VCaP (cell line): Measurements from ENCODE around the gene CAMTA1.

Experiments
- H3K27ac ChIP-seq: fragments of 450-650 bp; 2 replicates; pipeline ENCODE4 v1.5.1; 2017
- CTCF ChIP-seq: fragments of 450-650 bp; conservative IDR thresholded peaks from 2 replicates; pipeline ENCODE4 v1.5.1; 2017; ENCODE audit warnings: mild to moderate bottlenecking, moderate library complexity

CAMTA1 gene

GRCh38 chr1:6970221-6970620, 185.0 kb downstream of the CAMTA1 start:
- no peak for TF ChIP-seq CTCF
- H3K27ac ChIP-seq = no peak overlapping the region

GRCh38 chr1:6971048-6971447, 185.8 kb downstream of the CAMTA1 start:
- TF ChIP-seq CTCF = no peak
- no peak overlapping the region; the same call in 1 of the 2 replicates for H3K27ac ChIP-seq

GRCh38 chr1:6971699-6972098, 186.4 kb downstream of the CAMTA1 start:
- TF ChIP-seq CTCF = no peak
- H3K27ac ChIP-seq = no peak overlapping the region

- no peak for TF ChIP-seq CTCF
- no peak overlapping the region for H3K27ac ChIP-seq
These were observed 187.1 kb downstream of the CAMTA1 start for GRCh38 chr1:6972399-6972798.

- H3K27ac ChIP-seq = no peak overlapping the region
- no peak for TF ChIP-seq CTCF
These were observed 190.2 kb downstream of the CAMTA1 start for GRCh38 chr1:6975331-6976043.

- H3K27ac ChIP-seq = no peak overlapping the region
- TF ChIP-seq CTCF = no peak
These were observed 190.8 kb downstream of the CAMTA1 start for GRCh38 chr1:6976044-6976375.

- H3K27ac ChIP-seq = no peak overlapping the region
- no peak for TF ChIP-seq CTCF
These were observed 193.9 kb downstream of the CAMTA1 start for GRCh38 chr1:6979003-6979613.
